LNCAP (cell line): ENCODE data around the gene TSPAN9.

Experiments used
- TF ChIP-seq, protein P1 (sequence below): fragments of 450-650 bp; IDR thresholded peaks from 2 replicates; pipeline ENCODE4 v1.5.1; 2017; ENCODE audit warnings: mild to moderate bottlenecking

The TSPAN9 gene

DNA sequence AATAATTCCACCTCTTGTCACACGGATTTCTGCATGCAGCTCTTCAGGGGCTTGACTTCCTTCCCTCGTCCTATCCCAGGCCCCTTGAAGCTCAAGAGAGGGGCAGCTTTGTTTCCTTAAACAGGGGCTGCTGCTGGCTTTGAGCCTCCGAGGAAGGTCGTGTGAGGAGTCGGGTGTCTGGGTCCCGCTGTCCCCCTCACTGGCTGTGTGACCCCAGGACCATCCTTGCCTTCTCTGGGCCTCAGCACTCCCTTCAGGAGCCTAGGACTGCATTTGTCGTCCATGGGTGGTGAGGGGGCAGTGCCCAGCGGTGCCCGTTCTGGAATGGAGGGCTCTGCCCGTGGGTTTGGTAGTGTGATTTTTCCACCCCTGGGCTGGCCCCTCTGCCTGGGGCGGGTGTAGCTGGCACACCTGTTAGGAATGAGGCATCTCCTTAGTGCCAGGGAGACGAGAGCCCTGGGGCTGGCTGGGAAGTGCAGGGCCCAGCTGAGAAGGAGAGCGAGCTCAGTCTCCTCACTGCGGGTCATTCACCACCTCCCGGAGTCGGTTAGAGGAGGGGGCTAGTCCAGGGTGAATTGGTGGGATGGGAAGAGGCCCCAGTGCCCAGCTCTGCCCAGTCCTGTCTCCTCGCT lies 60.8 kb downstream of the TSPAN9 start:
- TF ChIP-seq, protein P1, sequence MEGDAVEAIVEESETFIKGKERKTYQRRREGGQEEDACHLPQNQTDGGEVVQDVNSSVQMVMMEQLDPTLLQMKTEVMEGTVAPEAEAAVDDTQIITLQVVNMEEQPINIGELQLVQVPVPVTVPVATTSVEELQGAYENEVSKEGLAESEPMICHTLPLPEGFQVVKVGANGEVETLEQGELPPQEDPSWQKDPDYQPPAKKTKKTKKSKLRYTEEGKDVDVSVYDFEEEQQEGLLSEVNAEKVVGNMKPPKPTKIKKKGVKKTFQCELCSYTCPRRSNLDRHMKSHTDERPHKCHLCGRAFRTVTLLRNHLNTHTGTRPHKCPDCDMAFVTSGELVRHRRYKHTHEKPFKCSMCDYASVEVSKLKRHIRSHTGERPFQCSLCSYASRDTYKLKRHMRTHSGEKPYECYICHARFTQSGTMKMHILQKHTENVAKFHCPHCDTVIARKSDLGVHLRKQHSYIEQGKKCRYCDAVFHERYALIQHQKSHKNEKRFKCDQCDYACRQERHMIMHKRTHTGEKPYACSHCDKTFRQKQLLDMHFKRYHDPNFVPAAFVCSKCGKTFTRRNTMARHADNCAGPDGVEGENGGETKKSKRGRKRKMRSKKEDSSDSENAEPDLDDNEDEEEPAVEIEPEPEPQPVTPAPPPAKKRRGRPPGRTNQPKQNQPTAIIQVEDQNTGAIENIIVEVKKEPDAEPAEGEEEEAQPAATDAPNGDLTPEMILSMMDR, result no peak

DNA sequence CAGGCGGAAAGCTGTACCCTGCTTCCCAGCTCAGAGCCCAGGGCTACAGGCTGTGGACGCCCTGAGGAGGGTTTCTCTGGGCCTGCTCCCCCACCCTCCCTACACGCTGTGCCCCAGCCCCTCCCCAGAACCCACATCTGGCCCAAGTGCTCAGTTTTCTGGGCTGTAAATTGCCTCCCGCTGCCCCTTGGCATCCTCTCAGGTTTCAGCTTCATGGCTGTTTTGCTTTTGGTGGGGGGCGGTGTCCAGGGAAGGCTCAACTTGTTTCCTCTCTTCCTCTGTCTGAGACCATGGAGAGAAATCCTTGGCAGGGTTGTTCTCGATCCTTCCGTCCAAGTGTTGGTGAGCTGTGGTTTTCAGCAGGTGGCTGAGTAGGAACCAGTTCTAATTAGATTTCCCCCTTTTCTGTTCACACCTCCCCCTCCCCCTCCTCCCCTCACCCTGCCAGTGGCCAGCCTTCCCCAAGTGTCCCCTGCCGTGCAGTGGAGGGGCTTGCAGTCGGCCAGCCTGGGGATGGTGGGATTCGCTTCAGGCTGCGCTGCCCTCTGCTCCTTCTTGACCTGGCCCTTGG lies 61.8 kb downstream of the TSPAN9 start:
- TF ChIP-seq, protein P1, result no peak

DNA sequence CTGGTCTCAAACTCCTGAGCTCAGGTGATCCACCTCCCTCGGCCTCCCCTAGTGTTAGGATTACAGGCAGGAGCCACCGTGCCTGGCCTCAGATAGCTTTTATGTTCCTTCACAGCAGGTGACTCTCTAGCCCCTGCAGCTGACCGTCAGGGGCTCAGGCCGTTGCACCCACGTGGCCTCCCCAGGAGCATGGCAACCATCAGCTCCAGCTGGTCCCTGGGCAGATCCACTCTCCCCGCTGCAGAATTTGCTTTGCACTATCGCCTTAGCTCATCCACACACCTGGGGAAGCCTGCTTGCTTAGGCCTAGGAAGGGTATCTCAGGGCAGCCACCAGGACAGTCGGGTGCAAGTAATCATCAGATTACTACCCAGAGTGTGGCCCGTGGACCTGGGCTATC lies 62.6 kb downstream of the TSPAN9 start:
- TF ChIP-seq, protein P1, result no peak

- TF ChIP-seq, protein P1, result no peak
These were observed 63.1 kb downstream of the TSPAN9 start for GRCh38 chr12:3140284-3140683.

DNA sequence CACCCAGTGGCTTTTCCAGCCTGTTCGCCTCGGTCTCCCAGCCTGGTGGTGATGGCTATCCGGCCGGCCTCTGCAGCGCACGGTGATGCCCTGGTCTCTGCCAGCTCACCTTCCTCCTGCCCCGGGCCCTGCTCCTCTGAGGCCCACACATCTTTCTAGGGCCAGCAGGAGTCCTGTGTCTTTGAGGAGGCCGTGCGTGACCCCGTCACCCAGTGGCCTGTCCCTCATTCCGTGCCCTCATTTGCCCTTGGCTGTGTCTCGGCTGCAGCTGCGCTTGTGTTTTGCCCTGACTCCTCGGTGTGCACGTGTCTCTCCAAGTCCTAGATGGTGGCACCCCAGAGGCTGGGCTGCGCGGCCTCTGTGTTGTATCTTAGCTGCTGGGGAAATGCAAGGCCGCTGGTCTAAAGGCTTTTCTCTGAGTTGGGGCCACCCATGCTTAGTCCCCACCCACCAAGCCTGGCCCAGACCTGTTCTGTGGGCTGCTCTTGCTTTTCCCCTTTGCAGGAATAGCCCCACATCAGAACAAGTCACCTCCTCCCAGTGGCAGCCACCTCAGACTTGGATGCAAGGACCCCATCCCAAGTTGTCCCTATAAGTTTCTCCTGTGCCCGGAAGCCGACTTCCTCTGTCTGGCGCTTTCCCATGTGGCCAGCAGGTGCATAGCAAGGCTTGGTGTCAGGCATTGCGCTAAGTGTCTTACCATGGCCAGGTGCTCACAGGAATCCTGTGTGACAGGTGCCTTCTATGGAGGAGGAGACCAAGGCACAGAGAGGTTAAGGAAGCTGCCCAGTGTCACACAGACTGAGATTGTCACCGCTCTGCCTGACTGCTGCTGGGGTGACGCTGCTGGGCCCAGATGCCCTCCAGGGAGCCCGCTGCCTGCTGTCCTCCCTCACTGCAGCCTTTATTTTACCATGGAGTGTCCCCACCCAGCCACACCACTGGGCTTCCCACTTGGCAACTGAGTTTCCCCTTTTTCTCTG lies 64.5 kb downstream of the TSPAN9 start:
- TF ChIP-seq, protein P1, result no peak

GRCh38 chr12:3142386-3142785 lies 65.2 kb downstream of the TSPAN9 start:
- TF ChIP-seq, protein P1, result no peak

DNA sequence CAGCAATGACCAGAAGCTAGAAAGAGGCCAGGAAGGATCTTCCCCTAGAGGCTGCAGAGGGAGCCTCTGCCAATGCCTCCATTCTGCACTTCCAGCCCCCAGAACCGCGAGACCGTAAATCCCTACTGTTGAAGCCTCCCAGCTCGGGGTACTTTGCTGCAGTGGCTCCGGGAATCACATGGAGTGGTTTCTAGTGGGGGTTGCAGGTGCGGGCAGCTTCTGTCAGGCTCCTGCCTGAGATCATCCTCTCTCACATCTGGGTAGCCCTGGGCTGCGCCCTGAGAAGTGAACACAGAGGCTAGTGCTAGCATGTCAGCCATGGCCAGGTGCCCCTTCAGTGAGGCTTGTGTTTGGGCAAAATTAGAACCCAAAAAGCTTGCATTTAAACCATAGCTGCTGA lies 67.3 kb downstream of the TSPAN9 start:
- TF ChIP-seq, protein P1, result no peak
